ENCODE data around the gene LIPA.

Gene LIPA

DNA sequence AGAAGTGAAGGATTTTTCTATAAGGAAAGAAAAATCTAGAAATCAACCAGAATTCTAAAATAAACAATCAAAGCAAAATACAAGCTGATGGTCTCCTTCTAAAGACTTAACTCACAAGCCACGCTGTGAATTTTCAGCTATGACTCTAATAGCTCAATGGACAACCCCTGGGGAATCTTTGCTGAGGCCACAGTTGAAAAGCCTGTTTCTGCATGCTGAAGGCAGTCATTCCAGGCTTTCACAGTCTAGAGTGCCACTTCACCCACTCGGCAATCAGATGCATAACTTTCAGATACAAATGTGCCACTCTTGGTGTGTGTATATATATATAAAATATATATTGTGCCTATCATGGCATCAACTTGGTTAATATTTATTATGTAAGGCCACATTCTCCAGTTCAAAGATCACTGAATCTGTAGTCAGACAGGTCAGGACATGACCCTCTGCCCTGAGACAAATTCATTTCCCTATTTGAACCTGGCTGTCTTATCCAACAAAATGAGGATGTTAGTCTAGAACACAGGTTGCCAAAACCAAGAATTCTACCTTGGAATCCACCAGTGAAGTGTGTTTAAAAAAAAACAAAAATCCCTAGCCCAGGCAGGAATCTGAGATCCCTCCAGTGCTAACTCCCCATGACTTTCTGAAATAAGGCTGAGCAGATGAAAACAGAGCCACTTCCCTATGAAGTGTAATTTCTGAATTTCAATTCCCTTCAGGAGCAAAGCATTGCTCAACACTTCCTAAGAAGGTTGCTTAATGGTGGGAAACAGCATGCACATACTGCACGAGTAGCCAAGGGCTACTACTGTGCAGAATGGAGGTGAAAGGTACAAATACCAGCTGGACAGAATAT is 9.9 kb downstream of the LIPA start:
- in situ Hi-C loops (cut with HindIII; ENCODE audit: low sequenced_read_pairs) = no loop called here

DNA sequence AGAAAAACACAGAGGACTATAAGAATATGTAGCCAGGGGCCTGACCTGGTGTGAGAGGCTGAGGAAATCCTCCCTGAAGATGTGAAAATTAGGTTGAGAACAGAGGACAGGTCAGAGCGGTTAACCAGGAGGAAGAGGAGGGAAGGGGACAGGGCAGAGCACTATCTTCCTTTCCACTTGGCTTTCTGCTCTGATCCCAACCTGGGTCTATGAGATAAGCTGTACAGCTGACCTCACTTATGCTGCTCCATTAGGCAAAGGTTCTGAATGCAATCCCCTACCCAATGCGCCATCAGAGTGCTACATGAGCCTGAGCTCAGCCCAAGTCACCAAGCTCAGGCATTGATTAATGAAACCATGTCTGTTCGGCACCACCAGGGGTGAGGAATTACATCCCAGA is 10.5 kb downstream of the LIPA start:
- in situ Hi-C loops (cut with HindIII; ENCODE audit: low sequenced_read_pairs) = no loop called here

DNA sequence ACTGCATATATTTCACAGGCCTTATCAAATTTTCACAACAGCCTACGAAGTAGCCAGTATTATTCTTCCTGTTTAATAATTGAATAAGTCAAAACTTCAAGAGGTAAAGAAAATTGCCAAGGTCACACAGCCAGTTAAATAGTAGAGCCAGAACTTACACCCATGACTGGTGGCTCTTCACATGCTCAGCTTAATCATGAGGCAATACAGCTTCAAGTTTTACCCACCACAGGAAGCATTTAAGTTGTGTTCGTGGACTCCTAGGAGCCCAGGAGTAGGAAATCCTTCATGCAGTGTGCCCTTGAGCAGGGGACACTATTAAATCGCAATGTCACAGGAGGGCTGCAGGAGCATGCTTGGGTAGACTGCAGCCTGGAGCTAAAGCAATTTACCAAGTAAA is 11.1 kb downstream of the LIPA start:
- in situ Hi-C loops (cut with HindIII; ENCODE audit: low sequenced_read_pairs) = no loop called here

DNA sequence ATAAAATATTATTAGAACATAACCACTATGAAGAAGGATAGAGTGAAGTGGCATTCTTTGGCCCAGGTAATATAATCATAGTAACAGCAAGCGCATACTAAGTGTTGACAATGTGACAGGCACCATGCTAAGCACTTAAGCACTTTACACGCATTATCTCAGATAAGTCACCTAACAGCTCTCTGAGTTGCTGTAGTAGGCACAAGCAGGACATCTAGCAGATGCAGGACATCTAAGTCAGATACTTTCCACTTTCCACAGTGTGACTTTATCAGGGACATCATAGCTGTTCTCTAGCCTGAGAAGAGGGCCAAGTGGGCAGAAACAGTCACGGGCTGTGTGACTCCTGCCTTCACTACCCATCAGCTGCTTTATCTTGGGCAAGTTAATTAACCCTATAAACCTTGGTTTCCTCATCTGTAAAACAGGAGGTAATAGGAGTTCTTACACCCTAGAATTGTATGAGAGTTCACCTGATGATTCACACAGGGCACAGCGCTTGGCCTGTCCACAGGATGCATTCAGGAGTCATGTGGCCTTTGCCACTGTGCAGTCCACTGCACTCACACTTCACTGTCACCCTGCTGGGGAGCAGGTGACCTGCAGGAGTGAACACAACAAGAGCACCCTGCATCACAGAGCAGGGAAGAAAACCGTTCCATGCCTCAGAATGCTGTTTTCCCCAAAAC is 12.5 kb downstream of the LIPA start:
- in situ Hi-C loops (cut with HindIII; ENCODE audit: low sequenced_read_pairs) = no loop called here

DNA sequence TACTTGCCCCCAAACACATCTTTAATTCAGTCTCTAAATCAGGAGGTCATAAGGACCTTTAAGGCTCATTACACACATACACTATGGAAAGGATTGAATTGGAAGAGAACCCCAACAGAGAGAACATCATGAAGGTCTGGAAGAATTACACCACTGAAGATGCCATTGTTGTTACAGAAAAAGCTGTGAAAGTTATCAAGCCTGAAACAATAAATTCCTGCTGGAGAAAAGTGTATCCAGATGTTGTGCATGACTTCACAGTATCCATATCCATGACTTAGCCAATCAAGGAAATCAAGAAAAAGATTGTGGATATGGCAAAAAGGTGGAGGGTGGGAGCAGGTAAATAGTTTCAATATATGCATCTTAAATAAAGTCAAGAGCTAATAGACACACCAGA is 13.7 kb downstream of the LIPA start:
- in situ Hi-C loops (cut with HindIII; ENCODE audit: low sequenced_read_pairs) = no loop called here

DNA sequence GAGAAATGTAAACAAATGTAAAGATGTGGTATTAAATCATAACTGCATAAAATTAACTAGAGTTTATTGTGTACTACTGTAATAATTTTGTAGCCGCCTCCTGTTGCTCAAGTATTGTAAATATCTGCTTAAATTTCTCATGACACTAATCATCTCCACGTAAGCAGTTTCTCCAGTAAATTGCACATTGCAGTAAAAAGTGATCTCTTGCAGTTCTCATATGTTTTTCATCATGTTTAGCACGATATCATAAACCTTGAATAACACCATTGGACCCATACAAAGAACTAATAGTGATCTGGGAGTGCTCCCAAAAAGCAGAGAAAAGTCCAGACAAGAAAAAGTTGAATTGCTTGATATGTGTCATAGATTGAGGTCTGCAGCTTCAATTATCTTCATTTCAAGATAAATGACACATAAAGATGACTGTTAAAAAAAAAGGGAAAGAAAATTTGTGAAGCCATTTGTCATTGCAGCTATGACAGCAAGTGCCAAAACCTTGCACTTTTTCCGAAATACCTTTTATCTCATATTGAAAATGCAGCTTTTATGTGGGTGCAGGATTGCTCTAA is 15.3 kb downstream of the LIPA start:
- in situ Hi-C loops (cut with HindIII; ENCODE audit: low sequenced_read_pairs) = no loop called here

DNA sequence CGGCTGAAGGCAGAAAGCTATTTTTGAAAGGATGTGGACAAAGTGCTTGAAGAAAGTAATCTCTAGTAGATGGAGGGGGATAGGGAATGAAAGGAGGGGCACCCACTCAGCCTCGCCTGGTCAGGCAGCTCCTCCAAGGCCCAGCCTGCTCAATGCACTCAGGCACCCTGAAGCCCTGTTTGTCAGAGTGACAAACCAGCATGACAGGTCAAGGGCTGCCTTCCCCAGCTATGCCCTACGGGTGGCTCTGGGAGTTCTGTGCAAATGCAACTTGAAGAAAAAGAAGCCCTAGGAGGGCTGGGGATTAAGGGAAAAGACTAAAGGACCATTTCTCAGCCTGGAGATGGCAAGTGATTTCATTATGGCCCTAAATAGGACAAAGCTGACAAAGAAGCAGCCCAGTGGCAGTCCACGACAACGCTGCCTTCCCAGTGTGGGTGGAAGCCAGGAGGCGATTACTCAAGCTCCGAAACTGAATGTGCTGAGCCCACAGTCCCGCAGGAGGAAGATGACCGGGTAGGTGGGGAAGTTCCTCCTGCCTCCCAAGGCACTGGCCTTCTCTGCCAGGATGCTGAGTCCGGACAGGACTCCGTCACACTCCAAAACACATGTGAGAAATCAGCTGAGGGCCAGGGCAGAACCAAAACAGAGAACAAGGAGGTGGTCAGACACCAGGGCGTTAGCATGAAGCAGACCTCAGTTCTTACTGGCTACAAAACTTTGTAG is 16.3 kb downstream of the LIPA start:
- in situ Hi-C loops (cut with HindIII; ENCODE audit: low sequenced_read_pairs) = no loop called here

DNA sequence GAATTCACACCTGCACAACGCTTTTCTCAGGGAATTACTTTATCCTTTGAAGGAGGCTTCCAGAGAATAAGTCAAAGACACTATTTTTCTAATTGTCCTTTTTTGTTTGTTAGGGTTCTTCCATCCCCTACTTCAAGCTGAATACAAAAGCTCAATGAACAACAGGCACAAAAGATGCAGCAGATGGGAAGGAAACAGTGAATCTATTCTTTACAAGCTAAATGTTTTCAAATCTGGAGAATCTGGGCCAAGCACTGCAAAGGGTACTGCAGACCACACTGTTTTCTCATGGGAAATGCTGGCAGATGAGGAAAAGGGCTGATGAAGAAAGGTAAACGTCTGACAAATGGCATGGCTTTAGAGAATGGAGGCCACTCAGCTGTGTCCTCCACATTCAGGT is 18.5 kb downstream of the LIPA start:
- in situ Hi-C loops (cut with HindIII; ENCODE audit: low sequenced_read_pairs) = no loop called here

DNA sequence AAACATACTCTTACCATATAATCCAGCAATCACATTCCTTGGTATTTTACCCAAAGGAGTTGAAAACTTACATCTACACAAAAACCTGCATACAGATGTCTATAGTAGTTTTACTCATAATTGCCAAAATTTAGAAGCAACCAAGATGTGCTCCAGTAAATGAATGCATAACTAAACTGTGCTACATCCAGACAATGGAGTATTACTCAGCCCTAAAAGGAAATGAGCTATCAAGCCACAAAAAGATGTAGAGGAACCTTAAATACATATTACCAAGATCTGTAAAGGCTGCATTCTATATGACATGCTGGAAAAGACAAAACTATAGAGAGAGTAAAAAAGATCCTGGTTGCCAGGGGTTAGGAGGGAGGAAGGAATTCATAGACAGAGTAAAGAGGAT is 22.6 kb downstream of the LIPA start:
- in situ Hi-C loops (cut with HindIII; ENCODE audit: low sequenced_read_pairs) = no loop called here

DNA sequence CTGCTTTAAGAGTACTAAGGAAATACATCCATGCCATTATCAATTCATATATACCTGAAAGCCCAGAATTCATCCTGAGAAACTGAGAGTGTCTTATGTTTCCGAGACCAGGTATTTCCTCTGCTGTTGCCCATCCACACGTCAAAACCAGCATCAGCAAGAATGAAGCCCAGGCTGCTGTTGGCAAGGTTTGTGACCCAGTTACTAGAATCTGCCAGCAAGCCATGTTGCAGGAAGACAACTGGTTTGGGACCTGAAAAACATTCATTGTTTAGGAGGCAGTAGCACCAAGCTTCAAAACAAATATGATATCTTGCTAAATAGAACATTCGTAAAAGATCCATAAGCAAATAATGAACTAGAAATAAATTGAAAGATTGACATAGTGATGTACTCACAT is 23.4 kb downstream of the LIPA start:
- in situ Hi-C loops (cut with HindIII; ENCODE audit: low sequenced_read_pairs) = no loop called here

DNA sequence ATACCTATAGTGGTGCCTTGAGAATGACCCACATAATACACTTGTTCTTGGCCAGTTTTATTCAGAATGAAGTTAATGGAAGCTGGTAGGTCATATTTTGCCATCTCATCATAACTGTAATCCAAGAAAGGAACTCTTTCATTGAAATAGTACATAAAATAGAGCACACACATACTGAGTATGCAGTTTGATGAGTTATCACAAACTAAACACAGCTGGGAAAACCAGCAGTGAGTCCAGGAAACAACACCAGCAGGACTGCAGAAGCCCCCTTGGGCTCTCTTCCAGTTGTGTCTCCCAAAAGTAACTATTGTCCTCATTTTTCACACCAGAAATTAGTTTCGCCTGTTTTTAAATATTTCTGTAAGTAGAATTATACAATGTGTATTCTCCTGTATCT is 24.7 kb downstream of the LIPA start:
- in situ Hi-C loops (cut with HindIII; ENCODE audit: low sequenced_read_pairs) = no loop called here

DNA sequence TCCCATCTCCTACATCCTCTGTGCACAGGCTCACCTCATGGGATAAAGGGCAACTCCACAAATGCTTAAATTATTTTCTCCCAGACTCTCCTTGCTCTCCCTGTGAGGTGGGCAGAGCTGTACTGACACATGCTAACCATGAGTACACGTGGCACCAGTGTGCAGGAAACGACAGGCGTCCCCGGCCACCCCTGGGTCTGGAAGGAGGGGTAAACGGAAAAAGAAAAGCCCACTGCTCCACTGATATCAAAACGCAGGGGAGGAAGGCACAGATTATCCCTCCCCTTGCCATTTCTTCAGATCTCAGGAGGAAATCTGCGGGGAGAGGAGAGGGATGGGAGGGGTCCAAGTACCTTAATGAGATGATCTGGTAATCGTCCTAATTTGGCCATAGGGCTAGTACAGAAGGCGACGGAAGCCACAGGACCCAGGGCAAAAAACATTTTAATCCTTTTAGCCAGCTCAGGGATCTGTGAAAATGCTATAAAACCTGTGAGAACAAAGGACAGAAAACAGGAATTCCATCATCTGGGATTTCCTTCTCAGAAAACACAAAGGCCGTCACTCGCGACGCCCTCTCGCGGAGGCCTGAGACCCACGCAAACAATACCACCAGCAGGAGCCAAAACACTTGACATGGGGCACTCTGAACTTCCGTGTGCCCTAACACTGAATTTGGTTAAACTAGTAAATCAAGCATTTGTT is 26.7 kb downstream of the LIPA start:
- in situ Hi-C loops (cut with HindIII; ENCODE audit: low sequenced_read_pairs) = loop anchor here (25.0 kb wide), 1 partner anchor 388 kb away; no protein-coding TSS in a partner anchor

DNA sequence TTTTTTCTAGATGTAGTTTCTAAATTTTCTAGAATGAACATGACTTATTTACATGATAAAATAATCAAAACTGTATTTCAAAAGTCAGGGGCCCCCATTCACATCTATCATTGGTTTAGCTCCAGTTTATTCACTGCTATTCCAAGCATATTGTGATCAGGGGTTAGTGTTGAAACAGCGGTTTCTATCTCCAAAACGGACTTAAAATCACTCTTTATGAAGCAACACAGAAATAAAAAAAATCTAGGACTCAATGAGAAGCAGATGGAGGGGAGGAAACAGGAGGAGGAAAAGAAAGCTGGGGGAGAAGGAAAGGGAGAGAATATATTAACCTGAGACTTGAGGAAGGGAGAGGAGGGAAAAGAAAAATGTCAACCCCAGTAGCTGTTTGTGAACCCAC is 29.7 kb downstream of the LIPA start:
- in situ Hi-C loops (cut with HindIII; ENCODE audit: low sequenced_read_pairs) = loop anchor here (25.0 kb wide), 1 partner anchor 385 kb away; no protein-coding TSS in a partner anchor

DNA sequence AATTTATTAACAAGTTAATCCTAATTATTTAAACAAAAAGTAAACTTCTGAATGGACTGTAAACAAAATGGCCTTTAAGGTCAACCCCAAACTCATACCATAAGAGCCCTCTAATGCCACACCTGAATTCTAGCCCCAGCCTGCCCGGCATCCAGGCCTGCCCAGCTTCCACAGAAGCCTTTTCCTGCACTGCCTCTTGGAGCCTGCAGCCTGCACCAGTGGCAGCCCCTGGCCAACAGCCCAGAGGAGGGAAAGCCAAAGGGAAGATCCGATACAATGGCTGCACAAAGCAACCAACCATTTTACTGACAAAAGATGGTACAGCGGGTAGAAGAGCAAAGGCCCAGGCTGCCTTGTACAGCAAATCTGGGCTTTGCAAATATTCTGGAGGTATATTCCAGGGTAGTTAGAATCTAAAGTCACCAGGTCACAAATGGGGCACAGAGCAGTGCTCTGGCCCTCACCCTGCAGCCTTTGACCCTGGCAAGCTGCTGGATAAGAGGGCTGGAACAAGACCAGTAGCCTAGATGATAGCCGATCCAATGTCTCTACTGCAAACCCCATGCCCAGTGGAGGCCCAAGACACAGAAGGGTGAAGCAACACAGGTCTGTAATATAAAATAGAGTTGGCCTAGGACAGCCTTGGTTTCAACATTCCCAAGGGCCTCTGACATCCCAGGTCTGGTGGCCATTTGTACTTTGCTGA is 31.9 kb downstream of the LIPA start:
- in situ Hi-C loops (cut with HindIII; ENCODE audit: low sequenced_read_pairs) = loop anchor here (25.0 kb wide), 1 partner anchor 382 kb away; no protein-coding TSS in a partner anchor

DNA sequence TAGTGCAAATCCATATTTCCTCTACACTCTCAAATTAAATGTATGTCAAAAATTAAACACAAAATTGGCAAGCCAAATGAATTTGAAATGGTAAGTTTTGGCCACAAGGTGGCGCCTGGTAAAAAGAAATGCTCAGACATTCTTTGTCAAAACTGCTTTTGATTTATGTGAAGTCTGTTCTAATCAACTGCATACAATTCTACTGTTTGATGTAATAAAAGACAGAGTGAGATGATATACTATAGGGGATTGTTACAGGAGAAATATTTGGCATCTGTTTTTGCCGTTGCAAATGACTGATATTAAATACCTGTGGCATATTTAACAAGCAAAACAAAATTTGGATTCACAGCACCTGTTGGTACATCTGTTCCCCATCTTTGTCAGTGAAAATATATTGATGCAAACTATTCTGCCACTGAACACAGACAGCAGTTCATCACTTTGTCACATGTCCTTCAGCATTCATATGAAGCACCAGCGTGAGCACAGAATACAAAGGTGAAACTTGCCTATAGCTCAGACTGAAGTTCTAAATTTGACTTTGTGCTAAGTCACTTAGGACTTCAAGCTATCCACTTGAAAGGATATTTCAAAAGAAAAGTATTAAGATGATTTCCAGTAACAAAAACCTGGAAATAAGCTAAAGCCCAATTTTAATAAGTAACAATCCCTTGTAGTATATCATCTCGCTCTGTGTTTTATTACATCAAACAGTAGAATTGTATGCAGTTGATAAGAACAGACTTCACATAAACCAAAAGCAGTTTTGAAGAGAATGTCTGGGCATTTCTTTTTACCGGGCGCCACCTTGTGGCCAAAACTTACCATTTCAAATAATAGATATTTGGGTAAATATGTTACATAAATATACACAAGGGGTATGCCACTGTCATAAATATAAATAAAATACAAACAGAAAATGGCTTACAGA is 34.3 kb downstream of the LIPA start:
- in situ Hi-C loops (cut with HindIII; ENCODE audit: low sequenced_read_pairs) = loop anchor here (25.0 kb wide), 1 partner anchor 380 kb away; no protein-coding TSS in a partner anchor

DNA sequence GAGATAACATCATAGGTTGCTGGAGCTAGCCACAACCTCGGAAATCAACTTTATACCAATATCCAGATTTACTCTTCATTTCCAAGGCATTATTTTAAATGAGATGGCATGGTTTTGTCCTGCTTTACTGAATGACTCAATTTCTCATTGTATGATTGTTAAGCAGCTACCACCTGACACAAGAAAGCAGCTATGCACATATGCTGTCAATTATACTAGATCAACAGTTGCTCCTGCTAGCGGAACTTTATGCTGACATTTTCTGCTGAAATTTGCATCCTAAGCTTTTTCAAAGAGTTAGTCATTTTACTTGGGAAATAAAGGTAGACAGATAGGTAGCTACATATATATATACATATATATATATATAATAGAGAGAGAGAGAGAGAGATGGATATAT is 35.5 kb downstream of the LIPA start:
- in situ Hi-C loops (cut with HindIII; ENCODE audit: low sequenced_read_pairs) = loop anchor here (25.0 kb wide), 1 partner anchor 379 kb away; no protein-coding TSS in a partner anchor

DNA sequence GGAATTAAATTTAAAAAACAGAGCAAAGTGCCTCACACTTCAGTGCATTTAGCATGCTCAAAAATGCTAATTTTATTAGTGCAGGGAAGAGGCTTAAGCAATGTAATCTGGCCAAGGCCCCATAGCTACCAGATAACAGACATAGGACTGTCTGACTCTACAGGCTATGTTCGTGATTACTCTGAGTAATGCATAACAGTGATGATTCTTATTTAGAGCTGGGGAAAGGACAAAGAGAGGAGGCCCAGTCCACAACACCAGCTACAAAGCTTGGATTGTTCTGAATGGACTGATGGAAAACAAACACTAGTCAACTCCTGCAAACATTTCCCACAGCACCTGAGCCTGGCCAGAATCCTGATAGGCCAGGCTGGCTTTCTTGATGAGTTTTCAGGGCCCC is 36.1 kb downstream of the LIPA start:
- in situ Hi-C loops (cut with HindIII; ENCODE audit: low sequenced_read_pairs) = loop anchor here (25.0 kb wide), 1 partner anchor 378 kb away; no protein-coding TSS in a partner anchor

DNA sequence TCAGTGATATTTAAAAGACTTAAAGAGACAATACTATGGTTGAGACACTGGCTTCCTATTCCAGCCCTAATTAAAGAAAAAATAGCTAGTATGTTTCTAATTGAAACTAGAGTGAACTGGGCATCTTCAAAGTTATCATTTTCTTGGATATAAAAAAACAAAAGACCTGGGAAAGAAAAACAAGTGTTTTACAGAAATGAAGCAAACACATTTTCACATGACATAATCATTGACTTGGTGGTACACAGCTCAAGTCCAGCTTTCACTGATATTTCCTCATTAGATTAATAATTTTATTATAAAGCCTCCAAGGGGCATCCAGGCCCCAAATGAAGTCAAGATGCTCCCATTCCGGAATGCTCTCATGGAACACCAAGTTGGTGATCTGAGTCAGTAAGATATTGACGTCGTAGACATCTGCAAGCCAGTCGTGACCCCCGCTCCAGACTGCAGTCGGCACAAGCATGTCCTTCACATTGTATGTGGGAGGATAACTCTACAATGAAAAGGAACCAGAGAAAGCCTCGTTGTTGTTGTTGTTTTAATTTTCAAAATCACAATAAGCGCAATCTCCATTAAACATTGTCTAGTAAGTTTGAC is 36.9 kb downstream of the LIPA start:
- in situ Hi-C loops (cut with HindIII; ENCODE audit: low sequenced_read_pairs) = loop anchor here (25.0 kb wide), 1 partner anchor 377 kb away; no protein-coding TSS in a partner anchor

All from DLD1 (cell line).